Right atrium auricular region (tissue), 2 donors: ENCODE data around the gene TRERF1. TPM values are rescaled to one million over a fixed set of nuclear protein-coding genes. Genes with fewer than 3 reads are reported as not detected.

Experiments used
- DNase-seq: peaks from one replicate; pipeline ENCODE4 v3.0.0-alpha.2; 2019; ENCODE audit warnings: low spot score
- H3K27ac ChIP-seq, 2 donors: fragments of 200-600 bp; sonication (generic); 1 replicate in 1 of 2; 2 replicates in 1 of 2; pipeline ENCODE4 v1.5.1; 2016 to 2019
- H3K27me3 ChIP-seq, 2 donors: fragments of 200-600 bp; sonication (generic); one replicate each; pipeline versions ENCODE4 v1.5.1 to v1.6.0; 2017 to 2019
- H3K36me3 ChIP-seq: fragments of 200-600 bp; sonication (generic); one replicate; pipeline ENCODE4 v1.5.1; 2016
- H3K4me1 ChIP-seq, 2 donors: fragments of 200-600 bp; sonication (generic); one replicate each; pipeline versions ENCODE4 v1.5.1 to v1.6.0; 2017 to 2019
- H3K4me3 ChIP-seq, 2 donors: fragments of 200-600 bp; sonication (generic); 1 replicate in 1 of 2; 2 replicates in 1 of 2; pipeline ENCODE4 v1.5.1; 2017 to 2019; ENCODE audit warnings: mild to moderate bottlenecking in 1 of 2, moderate library complexity in 1 of 2
- H3K9me3 ChIP-seq, 2 donors: fragments of 200-600 bp; sonication (generic); one replicate each; pipeline ENCODE4 v1.5.1; 2019
- total RNA-seq, 2 donors: library from RNA; depleted of rRNA; stranded (reverse); fragments of >200 nt; gene quantifications; one replicate each; pipeline ENCODE4 v1.1.0, GENCODE V29; 2016
- TF ChIP-seq, protein P1 (sequence below), 2 donors: fragments of 200-600 bp; sonication (generic); IDR thresholded peaks; one replicate each; pipeline ENCODE4 v1.5.1; 2019; ENCODE audit warnings: antibody characterized with exemption in 2 of 2

The TRERF1 gene
- total RNA-seq, 2 donors from 2014 or later, result 1.9 to 2.5 TPM

- Histone ChIP-seq H3K9me3 (no peaks in the 10 kb centered on the region), H3K27me3 (no peaks in the 10 kb centered on the region), H3K27ac (no peak overlapping the region), H3K4me1 (peaks cover 0 to 12% of the 10 kb centered on the region in 2 donors), H3K36me3 (no peaks in the 10 kb centered on the region), H3K4me3 (no peak overlapping the region)
- TF ChIP-seq, protein P1, sequence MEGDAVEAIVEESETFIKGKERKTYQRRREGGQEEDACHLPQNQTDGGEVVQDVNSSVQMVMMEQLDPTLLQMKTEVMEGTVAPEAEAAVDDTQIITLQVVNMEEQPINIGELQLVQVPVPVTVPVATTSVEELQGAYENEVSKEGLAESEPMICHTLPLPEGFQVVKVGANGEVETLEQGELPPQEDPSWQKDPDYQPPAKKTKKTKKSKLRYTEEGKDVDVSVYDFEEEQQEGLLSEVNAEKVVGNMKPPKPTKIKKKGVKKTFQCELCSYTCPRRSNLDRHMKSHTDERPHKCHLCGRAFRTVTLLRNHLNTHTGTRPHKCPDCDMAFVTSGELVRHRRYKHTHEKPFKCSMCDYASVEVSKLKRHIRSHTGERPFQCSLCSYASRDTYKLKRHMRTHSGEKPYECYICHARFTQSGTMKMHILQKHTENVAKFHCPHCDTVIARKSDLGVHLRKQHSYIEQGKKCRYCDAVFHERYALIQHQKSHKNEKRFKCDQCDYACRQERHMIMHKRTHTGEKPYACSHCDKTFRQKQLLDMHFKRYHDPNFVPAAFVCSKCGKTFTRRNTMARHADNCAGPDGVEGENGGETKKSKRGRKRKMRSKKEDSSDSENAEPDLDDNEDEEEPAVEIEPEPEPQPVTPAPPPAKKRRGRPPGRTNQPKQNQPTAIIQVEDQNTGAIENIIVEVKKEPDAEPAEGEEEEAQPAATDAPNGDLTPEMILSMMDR (IDR thresholded peaks at IDR 0.05), result no peak
- DNase-seq, result peak; percentile 4
These were observed 214.8 kb downstream of the TRERF1 start for GRCh38 chr6:42236682-42237473.

- H3K4me3 ChIP-seq, result no peak overlapping the region
- H3K36me3 ChIP-seq, result no peaks in the 10 kb centered on the region
- no peaks in the 10 kb centered on the region for H3K9me3 ChIP-seq
- no peak for DNase-seq
- TF ChIP-seq, protein P1 (IDR thresholded peaks at IDR 0.05), result no peak
- H3K4me1 ChIP-seq, result peaks cover 0 to 12% of the 10 kb centered on the region in 2 donors
- no peak overlapping the region for H3K27ac ChIP-seq
- no peaks in the 10 kb centered on the region for H3K27me3 ChIP-seq
These were observed 215.7 kb downstream of the TRERF1 start for GRCh38 chr6:42236030-42236429.

DNA sequence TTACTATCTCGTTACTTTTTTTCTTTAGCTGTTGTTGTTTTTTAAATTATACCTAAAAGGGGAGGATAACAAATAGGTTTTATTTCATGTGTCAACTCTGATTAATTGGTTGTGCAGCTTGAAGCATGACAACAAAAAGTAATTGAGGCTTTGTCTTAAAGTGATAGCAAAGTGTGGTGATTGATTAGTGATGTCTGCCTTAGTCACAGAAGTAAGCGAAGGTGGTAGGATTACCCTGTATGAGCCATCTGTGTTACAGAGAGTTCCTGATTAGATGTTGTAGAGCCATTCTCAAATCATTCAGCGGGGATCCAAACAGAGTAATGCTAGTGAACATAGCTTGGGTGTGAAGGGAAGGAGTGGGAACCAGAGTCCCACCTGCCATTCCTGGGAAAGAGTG, 219.7 kb downstream of the TRERF1 start:
- no peak for DNase-seq
- Histone ChIP-seq H3K27ac (no peak overlapping the region), H3K27me3 (no peaks in the 10 kb centered on the region), H3K36me3 (no peaks in the 10 kb centered on the region), H3K4me1 (peaks cover 0 to 4% of the 10 kb centered on the region in 2 donors), H3K4me3 (no peak overlapping the region), H3K9me3 (no peaks in the 10 kb centered on the region)
- TF ChIP-seq, protein P1 (IDR thresholded peaks at IDR 0.05), result no peak

- no peak overlapping the region for H3K27ac ChIP-seq
- H3K36me3 ChIP-seq, result no peaks in the 10 kb centered on the region
- H3K9me3 ChIP-seq, result no peaks in the 10 kb centered on the region
- no peak overlapping the region for H3K4me3 ChIP-seq
- TF ChIP-seq, protein P1 (IDR thresholded peaks at IDR 0.05), result peak in 1 of 2 donors; percentile 32
- H3K4me1 ChIP-seq, result no peaks in the 10 kb centered on the region
- no peak for DNase-seq
- H3K27me3 ChIP-seq, result no peaks in the 10 kb centered on the region
These were observed 221.1 kb downstream of the TRERF1 start for GRCh38 chr6:42230345-42231321.

- H3K9me3 ChIP-seq, result no peaks in the 10 kb centered on the region
- no peaks in the 10 kb centered on the region for H3K27me3 ChIP-seq
- DNase-seq, result no peak
- H3K36me3 ChIP-seq, result no peaks in the 10 kb centered on the region
- no peak overlapping the region for H3K27ac ChIP-seq
- H3K4me3 ChIP-seq, result no peak overlapping the region
- TF ChIP-seq, protein P1 (IDR thresholded peaks at IDR 0.05), result no peak
- no peaks in the 10 kb centered on the region for H3K4me1 ChIP-seq
These were observed 222.1 kb downstream of the TRERF1 start for GRCh38 chr6:42229506-42230119.
